CD4-positive, alpha-beta T cell treated with Interleukin-1 beta for 1 hour (primary cell): ENCODE measurements around the gene HUS1.
"Not testable (repeated sequence)": the region's sequence is repeated elsewhere in the genome, so short reads cannot be mapped to it uniquely, and the experiment has no call there.

Experiments
- DNase-seq, 2 donors: peaks; one replicate each; pipeline ENCODE4 v3.0.0-alpha.2; 2020 to 2022

The HUS1 gene

DNA sequence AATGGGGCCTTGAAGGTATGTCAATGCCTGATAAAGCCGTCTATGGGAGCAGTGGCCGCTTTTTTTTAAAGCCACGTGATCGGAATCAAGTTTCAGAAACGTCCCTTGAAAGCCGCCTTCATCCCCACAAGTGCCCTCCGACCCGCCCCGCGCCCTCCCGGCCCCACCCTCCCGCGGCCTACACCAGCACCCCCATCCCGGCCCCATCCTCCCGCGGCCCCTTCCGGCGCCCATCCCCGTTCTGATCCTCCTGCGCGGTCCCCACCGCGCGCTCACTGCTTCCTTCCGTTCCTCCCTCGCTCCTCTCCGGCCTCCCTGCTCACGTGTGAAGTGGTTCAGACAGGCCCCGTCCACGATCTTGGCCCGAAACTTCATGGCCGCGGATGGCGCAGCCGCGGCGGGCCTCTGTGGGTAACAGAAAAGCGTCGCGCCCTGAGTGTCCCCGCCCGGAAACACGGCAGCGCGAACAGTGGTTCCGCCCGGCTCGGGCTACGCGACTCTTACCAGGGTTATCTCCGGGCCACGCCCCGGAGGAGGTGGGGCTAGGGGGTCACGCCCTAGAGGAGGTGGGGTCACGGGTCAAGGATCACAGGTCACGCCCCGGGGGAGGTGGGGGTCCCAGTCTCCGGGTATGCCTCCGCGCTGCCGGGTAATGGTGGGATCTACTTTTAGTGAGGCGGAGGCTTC is at the start of gene HUS1:
Gene HUS1 (minus strand): TSS at position 471 of the 687 bp plus-strand sequence. CDS start 96 bp downstream, at position 375.
- peak; percentile 93 to 96 for DNase-seq

DNA sequence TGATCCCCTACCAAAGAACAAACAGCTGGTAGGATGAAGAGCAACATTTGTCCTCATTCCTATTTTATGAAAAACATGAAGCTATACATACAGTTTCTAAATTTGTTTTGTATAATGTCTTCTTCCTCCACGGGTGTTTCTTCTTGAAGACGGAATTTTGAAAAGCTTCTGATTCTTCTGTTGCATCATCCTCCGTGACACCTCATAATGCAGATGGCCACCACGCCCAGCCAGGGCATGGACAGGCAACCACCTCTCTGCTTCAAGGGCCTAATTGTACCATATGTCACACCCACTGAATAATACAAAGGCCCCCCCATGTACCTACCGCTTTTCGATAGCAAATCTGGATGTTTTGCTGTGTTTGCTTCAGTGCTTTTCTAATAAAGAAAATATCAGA is 49.5 kb upstream of the HUS1 start, which contains the start of gene SUN3:
Gene SUN3 (minus strand): TSS at position 170 of the 400 bp plus-strand sequence. CDS start 169 bp downstream, at position 1.
- no peak for DNase-seq

DNA sequence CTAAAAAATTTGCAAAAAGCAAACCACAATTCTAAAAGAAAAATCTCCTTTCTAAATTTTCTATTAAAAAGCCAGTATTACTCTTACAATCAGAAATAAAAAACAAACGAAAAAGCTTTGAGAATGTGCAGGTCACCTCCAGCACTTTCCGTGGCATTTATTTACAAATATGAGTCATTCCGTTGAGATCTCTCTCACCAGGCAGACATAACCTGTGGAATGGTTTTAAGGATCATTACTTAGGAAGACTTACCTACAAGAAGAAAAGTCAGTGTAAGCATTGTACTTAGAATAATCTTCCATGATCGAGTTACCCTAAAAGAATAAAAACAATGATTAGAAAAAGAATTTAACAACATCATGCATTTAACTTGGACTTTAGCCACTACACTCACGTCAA is 46.2 kb upstream of the HUS1 start:
- DNase-seq = no peak

DNA sequence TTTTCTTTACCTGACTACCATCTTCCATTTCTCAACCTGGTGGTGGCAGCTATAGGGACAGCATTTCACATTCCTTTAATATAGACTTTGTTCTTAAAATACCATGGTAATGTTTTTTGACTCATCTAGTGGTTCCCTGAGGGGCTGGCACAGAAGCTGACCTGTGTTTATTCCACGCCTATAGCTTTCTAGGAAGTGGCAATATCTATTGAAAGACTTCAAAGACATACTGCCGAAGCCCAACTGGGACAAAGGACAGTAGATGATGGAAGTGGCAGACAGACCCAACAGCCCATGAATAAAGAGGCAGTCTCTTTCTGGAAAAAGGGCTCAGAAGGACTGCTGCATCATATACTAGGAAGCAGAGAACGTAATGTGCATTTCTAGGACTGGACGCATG is 38.3 kb upstream of the HUS1 start:
- DNase-seq = no peak

DNA sequence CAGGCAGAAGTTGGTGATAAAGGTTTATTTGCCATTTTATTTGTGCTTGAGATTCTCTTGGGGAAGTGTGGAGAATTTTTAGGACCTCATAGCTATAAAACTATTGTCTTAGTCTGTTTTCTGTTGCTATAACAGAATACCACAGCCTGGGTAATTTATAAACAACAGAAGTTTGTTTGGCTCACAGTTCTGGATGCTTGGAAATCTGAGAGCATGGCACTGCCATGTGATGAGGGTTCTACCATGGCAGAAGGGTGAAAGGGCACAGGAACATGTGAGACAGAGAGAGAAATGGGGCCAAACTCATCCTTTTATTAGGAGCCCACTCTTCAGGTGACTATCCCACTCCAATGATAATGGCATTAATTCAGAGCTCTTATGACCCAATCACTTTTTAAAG is 37.2 kb upstream of the HUS1 start:
- no peak for DNase-seq

DNA sequence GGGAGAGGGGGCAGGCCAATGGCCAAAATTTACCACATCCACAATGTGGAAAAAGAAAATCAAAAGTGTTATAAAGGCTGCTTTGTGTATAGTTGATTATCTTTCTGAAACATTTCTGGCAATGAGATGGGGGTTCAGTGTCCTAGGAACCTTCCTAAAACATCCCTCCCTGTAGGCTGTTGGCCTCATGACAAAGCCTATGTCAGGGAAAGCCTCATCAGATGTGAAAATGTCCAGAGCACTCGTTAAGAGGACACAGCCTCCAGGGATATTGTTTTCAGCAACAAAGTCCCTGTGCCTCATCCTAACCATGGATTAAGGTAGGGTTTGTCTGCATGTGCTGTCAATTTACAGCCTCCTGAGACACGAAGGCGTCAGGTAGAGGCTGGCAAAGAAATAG is 32.5 kb upstream of the HUS1 start:
- no peak for DNase-seq

DNA sequence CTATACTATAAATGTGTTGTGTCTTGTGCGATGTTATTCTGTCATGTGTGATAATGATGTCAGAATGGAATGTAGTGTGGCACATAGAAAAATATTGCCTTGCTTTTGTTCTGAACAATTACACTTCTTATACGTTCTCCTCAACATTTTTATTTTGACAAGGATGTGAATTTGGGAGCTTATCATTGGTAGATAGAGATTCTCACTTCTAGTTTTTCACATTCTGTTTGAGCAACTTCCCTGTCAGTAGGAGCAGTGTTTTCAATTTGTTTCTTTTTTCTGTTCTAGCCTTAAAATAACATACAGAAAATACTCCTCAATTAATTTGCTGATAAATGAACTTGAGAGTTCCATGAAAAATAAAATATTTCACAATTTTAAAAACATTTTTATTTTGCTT is 31.9 kb upstream of the HUS1 start:
- no peak for DNase-seq

DNA sequence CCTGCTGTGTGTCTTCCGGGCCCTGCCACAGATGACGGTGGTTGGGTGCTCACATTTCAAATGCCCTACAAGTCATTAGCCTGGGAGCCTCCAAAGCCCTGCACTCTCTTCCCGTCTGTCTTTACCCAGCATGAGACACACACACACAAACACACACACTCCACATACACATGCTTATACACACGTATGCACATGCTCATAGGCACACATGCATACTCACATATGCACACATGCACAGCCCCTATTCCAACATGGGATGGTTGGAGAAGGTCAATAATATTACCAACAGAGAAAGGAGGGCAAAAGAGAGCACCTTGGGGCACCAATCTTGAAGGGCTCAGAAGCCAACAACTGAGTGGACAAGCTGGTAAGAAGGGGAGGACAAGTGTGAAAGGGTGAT is 30.5 kb upstream of the HUS1 start:
- DNase-seq = no peak

DNA sequence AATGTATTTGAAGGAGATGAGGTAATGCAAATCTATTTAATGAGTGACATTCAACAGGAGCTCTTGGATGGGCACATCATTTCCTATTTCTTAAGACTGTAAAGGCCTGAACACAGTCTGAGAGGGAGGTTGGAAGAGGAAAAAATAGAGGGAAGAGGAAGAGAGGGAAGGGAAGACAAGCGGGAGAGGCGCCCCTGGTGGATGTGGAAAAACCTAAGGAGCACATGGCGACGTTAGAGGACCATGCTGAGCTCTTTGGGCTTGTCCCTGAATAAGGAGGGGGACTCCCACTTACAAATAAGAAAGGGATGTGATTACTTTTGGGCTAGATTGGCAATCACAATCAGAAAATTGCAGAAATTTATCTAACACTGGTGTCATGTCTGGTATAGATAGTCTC is 29.8 kb upstream of the HUS1 start:
- no peak for DNase-seq

DNA sequence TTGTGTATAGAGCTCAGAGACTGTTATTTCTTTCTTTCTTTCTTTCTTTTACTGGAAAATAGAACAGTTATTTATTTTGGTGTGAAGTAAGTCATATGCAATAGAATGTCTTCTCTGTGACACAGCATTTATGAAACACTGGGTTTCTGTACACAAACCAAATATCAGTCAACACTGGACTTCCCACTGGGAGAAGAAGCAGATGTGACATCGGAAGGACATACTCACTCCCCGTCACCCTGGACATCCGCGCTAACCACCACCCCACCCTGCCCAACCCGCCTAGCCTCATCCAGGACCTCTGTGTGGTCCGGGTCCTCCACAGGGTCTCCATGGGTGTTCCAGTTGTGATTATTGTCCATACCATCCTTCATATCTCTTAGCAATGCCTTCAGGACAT is 27.5 kb upstream of the HUS1 start:
- DNase-seq = no peak

DNA sequence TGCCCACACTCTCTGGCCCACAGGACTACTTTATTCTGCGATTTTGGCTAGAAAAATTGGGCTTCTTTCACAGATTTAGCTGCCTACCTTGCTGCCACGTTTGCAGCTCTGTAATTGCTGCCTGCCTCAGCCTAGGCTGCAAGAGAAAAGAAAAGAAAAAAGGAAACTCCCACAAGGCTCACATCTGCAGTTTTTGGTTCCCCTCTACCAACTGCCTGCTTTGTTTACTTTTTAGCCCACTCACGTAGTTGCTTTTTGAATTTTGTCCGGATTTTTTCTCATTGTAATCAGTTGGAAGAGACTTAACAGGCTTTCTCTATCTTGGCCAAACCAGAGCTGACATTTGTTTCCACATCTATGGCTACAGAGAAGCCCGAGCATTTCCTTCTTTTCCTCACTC is 25.2 kb upstream of the HUS1 start:
- no peak for DNase-seq

DNA sequence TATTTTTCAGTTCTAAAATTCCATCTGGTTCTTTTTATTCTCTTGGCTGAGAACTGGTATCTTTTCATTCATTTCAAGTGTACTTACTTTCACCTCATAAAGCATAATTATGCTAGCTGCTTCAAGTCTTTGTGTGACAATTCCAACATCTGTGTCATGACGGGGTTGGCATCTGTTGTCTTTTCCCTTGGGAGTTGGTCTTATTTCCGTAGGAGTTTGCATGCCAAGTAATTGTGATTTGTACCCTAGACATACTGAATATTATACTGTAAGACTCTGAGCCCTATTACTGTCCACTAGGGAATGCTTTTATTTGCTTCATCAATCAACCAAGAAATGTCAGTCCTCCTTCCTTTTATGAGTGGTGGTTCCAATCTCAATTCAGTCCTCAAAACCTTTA is 24.6 kb upstream of the HUS1 start:
- DNase-seq = no peak

DNA sequence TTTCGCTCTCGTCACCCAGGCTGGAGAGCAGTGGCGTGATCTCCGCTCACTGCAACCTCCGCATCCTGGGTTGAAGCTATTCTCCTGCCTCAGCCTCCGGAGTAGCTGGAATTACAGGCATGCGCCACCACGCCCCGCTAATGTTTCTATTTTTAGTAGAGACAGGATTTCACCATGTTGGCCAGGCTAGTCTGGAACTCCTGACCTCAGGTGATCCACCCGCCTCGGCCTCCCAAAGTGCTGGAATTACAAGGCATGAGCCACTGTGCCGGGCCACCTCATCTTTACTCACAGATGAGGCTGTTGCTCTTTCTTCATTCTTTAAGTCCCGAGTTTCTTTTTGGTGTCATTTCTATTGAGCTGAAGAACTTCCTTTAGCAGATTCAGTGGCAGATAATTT is 20.7 kb upstream of the HUS1 start:
- DNase-seq = not testable (repeated sequence)

DNA sequence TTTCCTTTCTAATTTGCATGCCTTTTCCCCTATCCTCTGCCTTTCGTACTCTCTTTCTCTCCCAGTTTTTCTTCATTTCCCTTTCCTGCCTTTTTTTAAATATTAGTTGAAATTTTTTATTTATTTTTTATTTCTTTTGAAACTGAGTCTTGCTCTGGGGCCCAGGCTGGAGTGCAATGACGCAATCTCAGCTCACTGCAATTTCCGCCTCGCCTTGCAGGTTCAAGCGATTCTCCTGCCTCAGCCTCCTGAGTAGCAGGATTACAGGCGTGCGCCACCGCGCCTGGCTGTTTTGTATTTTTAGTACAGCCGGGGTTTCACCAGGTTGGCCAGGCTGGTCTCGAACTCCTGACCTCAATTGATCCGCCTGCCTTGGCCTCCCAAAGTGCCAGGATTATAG is 20.0 kb upstream of the HUS1 start:
- DNase-seq = no peak

DNA sequence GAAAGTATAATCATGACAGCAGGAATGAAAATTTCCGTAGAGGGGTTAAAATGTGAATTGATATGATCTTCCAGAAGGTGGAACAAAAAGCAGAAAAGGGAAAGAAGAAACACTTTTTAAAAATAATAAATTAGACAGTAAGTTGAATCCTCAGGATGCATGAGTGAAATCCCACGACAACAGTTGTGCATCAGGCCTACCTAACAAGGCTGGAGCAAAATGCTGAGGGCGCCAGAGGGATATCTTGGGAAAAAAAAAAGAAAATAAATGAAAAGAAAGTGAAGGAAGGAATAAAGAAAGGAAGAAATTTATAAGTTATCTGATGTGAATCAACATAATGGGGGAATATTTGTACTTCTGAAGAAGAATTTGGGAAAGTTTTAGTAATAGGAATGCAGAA is 13.0 kb upstream of the HUS1 start:
- DNase-seq = no peak

DNA sequence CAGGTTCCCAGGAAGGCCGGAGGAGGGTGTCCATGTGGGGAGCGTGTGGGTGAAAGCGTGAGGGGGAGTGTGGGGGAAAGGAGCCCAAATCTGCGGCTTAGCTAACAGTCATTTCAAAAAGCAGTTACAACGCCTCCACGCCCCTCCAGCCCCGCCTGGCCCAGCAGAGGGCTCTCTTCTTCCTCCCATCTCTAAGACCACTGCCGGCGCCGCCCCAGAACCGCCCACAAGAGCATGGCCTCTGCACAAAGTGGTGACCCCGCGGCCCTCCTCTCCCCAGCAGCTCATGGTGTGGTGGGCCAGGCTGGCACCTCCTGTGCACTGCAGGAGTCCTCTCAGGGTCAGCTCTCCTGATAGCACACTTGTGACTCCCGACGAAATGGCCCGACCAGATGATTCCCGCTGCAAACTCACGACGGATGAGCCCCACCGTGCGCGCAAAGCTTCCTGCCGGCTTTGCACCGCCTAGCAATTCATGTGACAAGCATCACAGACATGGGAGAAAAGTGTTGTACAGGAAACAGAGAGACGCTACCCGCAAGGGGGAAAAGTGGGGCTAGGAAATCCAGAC is 12.4 kb upstream of the HUS1 start:
- DNase-seq = peak; percentile 83 to 85

DNA sequence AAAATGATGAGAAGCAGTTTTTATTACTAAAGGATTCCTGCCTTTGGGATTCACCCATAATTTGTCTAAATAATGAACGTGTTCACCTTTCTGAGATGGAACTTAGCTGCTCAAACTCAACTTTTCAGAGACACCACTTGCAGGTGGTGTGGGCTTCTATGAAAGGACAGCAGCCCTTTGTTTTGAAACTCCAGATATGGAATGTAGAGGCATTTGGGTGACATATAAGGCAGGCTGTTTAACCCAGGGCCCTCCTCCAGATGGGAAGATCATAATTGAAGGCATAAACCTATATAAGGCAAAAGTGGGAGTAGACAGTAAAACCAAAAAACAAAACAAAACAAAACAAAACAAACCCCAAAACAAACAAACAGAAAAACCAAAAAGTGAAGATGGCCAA is 11.9 kb upstream of the HUS1 start:
- DNase-seq = no peak

DNA sequence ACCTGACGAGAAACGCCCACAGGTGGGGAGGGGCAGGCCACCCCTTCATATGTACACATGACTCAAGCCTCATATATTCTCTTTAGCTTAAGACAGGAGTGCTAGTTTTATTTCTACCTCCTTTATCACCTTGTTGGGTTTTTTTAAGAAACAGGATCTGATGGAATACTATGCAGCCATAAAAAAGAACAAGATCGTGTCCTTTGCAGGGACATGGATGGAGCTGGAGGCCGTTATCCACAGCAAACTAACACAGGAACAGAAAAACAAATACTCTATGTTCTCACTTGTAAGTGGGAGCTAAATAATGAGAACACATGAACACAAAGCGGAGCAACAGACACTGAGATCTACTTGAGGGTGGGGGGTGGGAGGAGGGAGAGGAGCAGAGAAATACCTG is 11.2 kb upstream of the HUS1 start:
- DNase-seq = no peak

DNA sequence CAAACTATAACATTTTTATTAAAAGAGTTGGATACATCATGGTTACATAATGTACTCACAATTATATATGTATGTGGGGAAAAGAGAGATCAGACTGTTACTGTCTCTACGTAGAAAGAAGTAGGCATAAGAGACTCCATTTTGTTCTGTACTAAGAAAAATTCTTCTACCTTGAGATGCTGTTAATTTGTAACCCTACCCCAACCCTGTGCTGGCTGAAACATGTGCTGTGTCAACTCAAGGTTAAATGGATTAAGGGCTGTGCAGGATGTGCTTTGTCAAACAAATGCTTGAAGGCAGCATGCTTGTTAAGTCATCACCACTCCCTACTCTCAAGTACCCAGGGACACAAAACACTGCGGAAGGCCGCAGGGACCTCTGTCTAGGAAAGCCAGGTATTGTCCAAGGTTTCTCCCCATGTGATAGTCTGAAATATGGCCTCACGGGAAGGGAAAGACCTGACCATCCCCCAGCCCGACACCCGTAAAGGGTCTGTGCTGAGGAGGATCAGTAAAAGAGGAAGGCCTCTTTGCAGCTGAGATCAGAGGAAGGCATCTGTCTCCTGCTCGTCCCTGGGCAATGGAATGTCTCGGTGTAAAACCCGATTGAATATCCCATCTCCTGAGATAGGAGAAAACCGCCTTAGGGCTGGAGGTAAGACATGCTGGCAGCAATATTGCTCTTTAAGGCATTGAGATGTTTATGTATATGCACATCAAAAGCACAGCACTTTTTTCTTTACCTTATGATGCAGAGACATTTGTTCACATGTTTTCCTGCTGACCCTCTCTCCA is 10.4 kb upstream of the HUS1 start:
- not testable (repeated sequence) for DNase-seq

DNA sequence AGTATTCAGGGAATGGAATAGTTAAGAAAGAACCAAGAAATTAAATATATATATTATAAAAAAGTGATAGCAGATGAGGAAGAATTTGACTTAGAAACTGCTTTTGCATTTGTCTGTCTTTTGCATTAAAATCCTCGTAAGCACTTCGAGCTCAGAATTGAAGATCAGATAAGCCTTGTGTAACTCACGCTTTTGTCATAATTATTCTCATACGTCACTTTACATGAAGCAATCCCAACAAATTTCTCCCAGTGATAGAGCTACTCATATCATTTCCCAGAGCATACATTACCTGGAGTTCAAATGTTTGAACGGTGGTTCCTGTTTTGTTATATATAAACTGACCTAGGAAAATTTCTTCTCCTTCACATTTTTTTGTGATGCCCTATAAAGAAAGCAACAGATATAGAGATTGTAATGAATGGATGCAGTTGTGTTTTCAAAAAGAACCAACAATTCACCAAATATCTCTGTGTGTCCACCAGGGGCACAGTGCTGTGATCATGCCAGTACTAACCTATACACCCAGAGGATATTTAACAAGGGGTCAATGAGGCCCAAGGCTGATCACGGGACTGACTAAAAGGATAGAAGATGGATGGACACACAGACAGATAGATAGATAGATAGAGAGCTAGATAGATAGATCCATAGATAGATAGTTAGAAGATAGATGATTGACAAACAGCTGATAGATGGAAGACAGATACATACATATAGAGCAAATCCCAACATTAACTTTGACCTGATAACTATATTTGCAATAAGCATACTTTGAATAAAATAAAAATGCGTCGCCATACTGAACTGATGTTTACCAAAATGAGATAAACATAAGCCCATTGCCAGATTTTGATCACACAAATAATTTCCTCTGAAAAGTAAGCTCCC is 9.3 kb upstream of the HUS1 start:
- DNase-seq = peak in 1 of 2 donors; percentile 9

DNA sequence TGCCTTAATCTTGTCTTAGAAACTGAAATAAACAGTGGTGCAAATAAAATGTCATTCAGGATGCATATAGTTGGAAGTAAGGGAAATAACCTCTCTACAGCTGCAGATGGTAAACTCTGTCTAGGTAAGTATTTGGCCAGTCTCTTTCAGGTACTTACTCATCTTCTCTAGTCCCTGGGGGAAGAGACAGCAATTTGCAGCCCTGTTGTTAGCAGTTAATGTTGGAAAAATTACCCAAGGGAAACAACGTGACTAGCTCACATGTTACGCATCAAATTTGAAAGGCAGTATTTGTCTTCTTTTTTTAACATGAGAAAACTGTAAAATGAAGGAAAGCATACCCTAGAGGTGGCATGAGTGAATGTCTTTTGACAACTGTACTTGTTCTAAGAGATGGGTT is 3.2 kb upstream of the HUS1 start:
- no peak for DNase-seq

DNA sequence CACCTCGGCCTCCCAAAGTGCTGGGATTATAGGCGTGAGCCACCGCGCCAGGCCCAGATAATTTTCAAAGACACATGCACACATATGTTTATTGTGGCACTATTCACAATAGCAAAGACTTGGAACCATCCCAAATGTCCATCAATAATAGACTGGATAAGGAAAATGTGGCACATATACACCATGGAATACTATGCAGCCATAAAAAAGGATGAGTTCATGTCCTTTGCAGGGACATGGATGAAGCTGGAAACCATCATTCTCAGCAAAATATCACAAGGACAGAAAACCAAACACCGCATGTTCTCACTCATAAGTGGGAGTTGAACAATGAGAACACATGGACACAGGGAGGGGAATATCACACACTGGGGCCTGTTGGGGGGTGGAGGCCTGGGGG is 1.2 kb upstream of the HUS1 start:
- not testable (repeated sequence) for DNase-seq

DNA sequence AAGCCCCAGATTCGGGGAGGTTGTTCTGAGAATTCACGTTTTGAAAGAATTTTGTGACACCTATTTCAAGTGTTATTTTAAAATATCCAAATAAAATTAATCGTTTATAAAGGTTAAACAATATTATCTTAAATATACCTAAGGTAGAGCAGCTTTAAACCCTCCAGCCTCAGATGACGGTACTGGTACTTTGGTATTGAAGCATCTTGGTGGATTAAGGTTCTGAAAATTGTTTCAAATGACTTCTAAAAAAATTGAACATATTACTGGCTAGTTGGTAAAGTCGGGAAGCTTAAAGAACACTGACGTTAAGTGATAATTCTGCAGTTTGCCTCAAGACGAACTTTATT is 392 bp upstream of the HUS1 start:
- no peak for DNase-seq
